Activated T-cell treated with anti-CD3 and anti-CD28 coated beads for 48 hours (primary cell): ENCODE measurements around the gene CCDC170.

ENCODE experiments used
- DNase-seq: peaks from one replicate; pipeline ENCODE4 v3.0.0-alpha.2; 2020; ENCODE audit warnings: low read depth

The CCDC170 gene

GRCh38 chr6:151656392-151656791, 162.6 kb downstream of the CCDC170 start:
- no peak for DNase-seq

- no peak for DNase-seq
These were observed 164.3 kb downstream of the CCDC170 start for GRCh38 chr6:151658091-151658490.

- no peak for DNase-seq
These were observed 165.4 kb downstream of the CCDC170 start for GRCh38 chr6:151659212-151659611.

- no peak for DNase-seq
These were observed 167.7 kb downstream of the CCDC170 start for GRCh38 chr6:151661509-151661908.

GRCh38 chr6:151661928-151662327, 168.1 kb downstream of the CCDC170 start:
- no peak for DNase-seq

GRCh38 chr6:151663559-151663958, 169.7 kb downstream of the CCDC170 start:
- DNase-seq, result no peak

- no peak for DNase-seq
These were observed 170.6 kb downstream of the CCDC170 start for GRCh38 chr6:151664390-151664789.

- no peak for DNase-seq
These were observed 171.5 kb downstream of the CCDC170 start for GRCh38 chr6:151665329-151665728.

GRCh38 chr6:151666526-151666925, 172.7 kb downstream of the CCDC170 start:
- no peak for DNase-seq

- DNase-seq, result no peak
These were observed 175.4 kb downstream of the CCDC170 start for GRCh38 chr6:151669208-151669560.

- DNase-seq, result no peak
These were observed 176.3 kb downstream of the CCDC170 start for GRCh38 chr6:151670116-151670515.
